Adrenal gland (tissue), 5 donors: Measurements from ENCODE around the gene NANOG.

Experiments
- POLR2A ChIP-seq, 2 donors: fragments of 450-650 bp; IDR thresholded peaks; one replicate each; pipeline ENCODE4 v1.6.1; 2017; ENCODE audit warnings: antibody characterized with exemption in 2 of 2, mild to moderate bottlenecking in 2 of 2, moderate library complexity in 1 of 2
- TF ChIP-seq, protein P1 (sequence below), 6 experiments: fragments of 450-650 bp in 4 of 6; fragments of 200-600 bp in 2 of 6; sonication (generic) in 1 of 6; IDR thresholded peaks; 1 replicate in 5 of 6; 2 replicates in 1 of 6; pipeline versions ENCODE4 v1.5.1 to v1.8.0; 2016 to 2021; ENCODE audit warnings: antibody characterized with exemption in 6 of 6, mild to moderate bottlenecking in 2 of 6, moderate library complexity in 1 of 6
- donor health status: DM: no; HTN: no; CAD: no.

DNA sequence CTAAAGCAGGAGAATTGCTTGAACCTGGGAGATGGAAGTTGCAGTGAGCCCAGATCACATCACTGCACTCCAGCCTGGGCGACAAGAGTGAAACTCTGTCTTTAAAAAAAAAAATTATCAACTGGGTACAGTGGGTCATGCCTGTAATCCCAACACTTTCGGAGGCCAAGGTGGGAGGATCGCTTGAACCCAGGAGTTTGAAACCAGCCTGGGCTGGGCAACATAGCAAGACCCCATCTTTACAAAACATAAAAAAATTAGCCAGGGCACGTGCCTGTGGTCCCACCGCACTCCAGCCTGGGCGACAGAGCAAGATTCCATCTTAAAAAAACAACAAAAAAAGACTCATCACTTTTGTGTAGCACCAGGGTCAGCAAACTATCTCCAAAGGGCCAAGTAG, 7.1 kb upstream of the NANOG start:
- TF ChIP-seq, protein P1, sequence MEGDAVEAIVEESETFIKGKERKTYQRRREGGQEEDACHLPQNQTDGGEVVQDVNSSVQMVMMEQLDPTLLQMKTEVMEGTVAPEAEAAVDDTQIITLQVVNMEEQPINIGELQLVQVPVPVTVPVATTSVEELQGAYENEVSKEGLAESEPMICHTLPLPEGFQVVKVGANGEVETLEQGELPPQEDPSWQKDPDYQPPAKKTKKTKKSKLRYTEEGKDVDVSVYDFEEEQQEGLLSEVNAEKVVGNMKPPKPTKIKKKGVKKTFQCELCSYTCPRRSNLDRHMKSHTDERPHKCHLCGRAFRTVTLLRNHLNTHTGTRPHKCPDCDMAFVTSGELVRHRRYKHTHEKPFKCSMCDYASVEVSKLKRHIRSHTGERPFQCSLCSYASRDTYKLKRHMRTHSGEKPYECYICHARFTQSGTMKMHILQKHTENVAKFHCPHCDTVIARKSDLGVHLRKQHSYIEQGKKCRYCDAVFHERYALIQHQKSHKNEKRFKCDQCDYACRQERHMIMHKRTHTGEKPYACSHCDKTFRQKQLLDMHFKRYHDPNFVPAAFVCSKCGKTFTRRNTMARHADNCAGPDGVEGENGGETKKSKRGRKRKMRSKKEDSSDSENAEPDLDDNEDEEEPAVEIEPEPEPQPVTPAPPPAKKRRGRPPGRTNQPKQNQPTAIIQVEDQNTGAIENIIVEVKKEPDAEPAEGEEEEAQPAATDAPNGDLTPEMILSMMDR (IDR thresholded peaks at IDR 0.05) = no peak
- no peak for TF ChIP-seq POLR2A (IDR thresholded peaks at IDR 0.05)
